HepG2 (cell line): Measurements from ENCODE around the gene GPX5. TPM values are rescaled to one million over a fixed set of nuclear protein-coding genes. Genes with fewer than 3 reads are reported as not detected.

Source experiments
- AGO1 ChIP-seq: fragments of 200-400 bp; formaldehyde crosslinking; IDR thresholded peaks from 2 replicates; pipeline ENCODE4 v1.6.1; 2017; ENCODE audit warnings: mild to moderate bottlenecking, low read depth, low read length, moderate library complexity; ENCODE audit not compliant: poor library complexity, severe bottlenecking
- ARID4A ChIP-seq: sonication (generic); formaldehyde crosslinking; IDR thresholded peaks from 2 replicates; pipeline ENCODE4 v1.5.0; 2020; ENCODE audit warnings: mild to moderate bottlenecking, missing genetic modification reagents, borderline replicate concordance
- HES4 ChIP-seq: sonication (generic); formaldehyde crosslinking; IDR thresholded peaks from 2 replicates; pipeline ENCODE4 v1.9.0; 2021; ENCODE audit warnings: mild to moderate bottlenecking, missing genetic modification reagents, borderline replicate concordance
- HNRNPLL ChIP-seq: fragments of 200-400 bp; formaldehyde crosslinking; IDR thresholded peaks from 2 replicates; pipeline ENCODE4 v1.6.1; 2017; ENCODE audit warnings: mild to moderate bottlenecking, low read depth, low read length; ENCODE audit not compliant: poor library complexity, severe bottlenecking
- KDM4B ChIP-seq: sonication (generic); formaldehyde crosslinking; IDR thresholded peaks from 2 replicates; pipeline ENCODE4 v1.4.0; 2020; ENCODE audit warnings: missing genetic modification reagents
- MIXL1 ChIP-seq: IDR thresholded peaks from 2 replicates; pipeline ENCODE4 v1.6.1; 2016
- MXD3 ChIP-seq: IDR thresholded peaks from 2 replicates; pipeline ENCODE4 v1.6.1; 2016; ENCODE audit warnings: mild to moderate bottlenecking, missing biosample characterization, missing genetic modification reagents
- SIX1 ChIP-seq: sonication (generic); formaldehyde crosslinking; IDR thresholded peaks from 2 replicates; pipeline ENCODE4 v1.4.0; 2020; ENCODE audit warnings: missing genetic modification reagents, borderline replicate concordance
- ZFP36L1 ChIP-seq: sonication (generic); formaldehyde crosslinking; IDR thresholded peaks from 2 replicates; pipeline ENCODE4 v1.8.0; 2022; ENCODE audit warnings: mild to moderate bottlenecking, missing genetic modification reagents, moderate library complexity
- ZHX2 ChIP-seq, 2 experiments: sonication (generic) in 1 of 2; formaldehyde crosslinking in 1 of 2; IDR thresholded peaks; 2 replicates each; pipeline versions ENCODE4 v1.6.1 to v1.9.0; 2014 to 2022; ENCODE audit warnings: antibody characterized with exemption in 1 of 2, borderline replicate concordance in 1 of 2, inconsistent platforms in 1 of 2, low read depth in 1 of 2, missing genetic modification reagents in 1 of 2
- ZNF501 ChIP-seq: sonication (generic); formaldehyde crosslinking; IDR thresholded peaks from 2 replicates; pipeline ENCODE4 v1.5.1; 2020; ENCODE audit warnings: mild to moderate bottlenecking, moderate library complexity, missing genetic modification reagents
- ZNF503 ChIP-seq: sonication (generic); formaldehyde crosslinking; IDR thresholded peaks from 2 replicates; pipeline ENCODE4 v1.4.0; 2020; ENCODE audit warnings: missing genetic modification reagents
- ZNF616 ChIP-seq: sonication (generic); formaldehyde crosslinking; IDR thresholded peaks from 2 replicates; pipeline ENCODE4 v1.5.0; 2020; ENCODE audit warnings: low read depth, mild to moderate bottlenecking, missing genetic modification reagents
- polyA plus RNA-seq, 8 experiments: library from polyadenylated mRNA; depleted of rRNA in 3 of 8; stranded (reverse) in 7 of 8; unstranded in 1 of 8; fragments of >200 nt; fragmentation: Illumina TruSeq in 4 of 8; extraction: Trizol in 4 of 8; gene quantifications; 2 replicates each; pipeline versions ENCODE4 v1.2.1 to v1.2.3, GENCODE V29; 2011 to 2016; ENCODE audit warnings: low read depth in 4 of 8, missing spikeins in 1 of 8, mixed read lengths in 1 of 8; ENCODE audit not compliant: insufficient read depth in 1 of 8
- total RNA-seq, 5 experiments: library from RNA; depleted of rRNA; stranded (reverse); fragments of >200 nt; fragmentation: Illumina TruSeq; extraction: Trizol; gene quantifications; 2 replicates each; pipeline ENCODE4 v1.2.3, GENCODE V29; 2016; ENCODE audit warnings: low read depth in 1 of 5

The GPX5 gene
- total and polyA plus RNA-seq, 2 of the 13 experiments (the other 11 are each of a cell fraction or from before 2014, with no cell fraction given) = not detected

- TF ChIP-seq ZHX2 (IDR thresholded peaks at IDR 0.05; ENCODE audit: low read depth) = no peak
- no peak for TF ChIP-seq ZHX2 (CRISPR knock-in tag; IDR thresholded peaks at IDR 0.05; ENCODE audit: borderline replicate concordance)
- TF ChIP-seq SIX1 (CRISPR knock-in tag) = no peak
- TF ChIP-seq MIXL1 (CRISPR knock-in tag) = no peak
- peak; percentile 35; the same call in 1 of the 2 replicates for TF ChIP-seq ARID4A (CRISPR knock-in tag)
- no peak for TF ChIP-seq ZFP36L1
- no peak for TF ChIP-seq HES4
- peak; percentile 79 for TF ChIP-seq HNRNPLL
- 0 out of 2 replicates have a peak, but pooled peaks have one; percentile 33 for TF ChIP-seq MXD3 (CRISPR knock-in tag)
- TF ChIP-seq ZNF503 (CRISPR knock-in tag) = 0 out of 2 replicates have a peak, but pooled peaks have one; percentile 37
- TF ChIP-seq KDM4B (CRISPR knock-in tag) = no peak
- no peak for TF ChIP-seq ZNF616 (CRISPR knock-in tag)
- TF ChIP-seq AGO1 = peak; percentile 39
- TF ChIP-seq ZNF501 (CRISPR knock-in tag) = peak; percentile 67; the same call in 1 of the 2 replicates
Measured at GRCh38 chr6:28489366-28490204, 36.1 kb upstream of the GPX5 start (continued).
